ENCODE results near the gene DCAF17.

GRCh38 chr2:171402906-171403580 lies 31.0 kb upstream of the DCAF17 start:
- TF ChIP-seq POLR2A (IDR thresholded peaks at IDR 0.05; ENCODE audit: low read length): no peak
- no peak for TF ChIP-seq GATA1 (IDR thresholded peaks at IDR 0.05; ENCODE audit: low read depth, low read length)

All from erythroblast (primary cell).